HepG2 (cell line): ENCODE data around the gene C4orf17.

Source experiments
- CBFB ChIP-seq: sonication (generic); formaldehyde crosslinking; IDR thresholded peaks from 2 replicates; pipeline ENCODE4 v1.4.0; 2020; ENCODE audit warnings: missing genetic modification reagents
- CTCF ChIP-seq: sonication (generic); formaldehyde crosslinking; IDR thresholded peaks from 2 replicates; pipeline ENCODE4 v1.5.0; 2020; ENCODE audit warnings: mild to moderate bottlenecking, missing genetic modification reagents, moderate library complexity
- E2F5 ChIP-seq: sonication (generic); formaldehyde crosslinking; conservative IDR thresholded peaks from 2 replicates; pipeline ENCODE4 v1.4.0; 2020; ENCODE audit warnings: missing genetic modification reagents
- RAD21 ChIP-seq: fragments of 450-650 bp; formaldehyde crosslinking; IDR thresholded peaks from 2 replicates; pipeline ENCODE4 v1.5.0; 2020; ENCODE audit warnings: mild to moderate bottlenecking
- STAG1 ChIP-seq: sonication (generic); formaldehyde crosslinking; IDR thresholded peaks from 2 replicates; pipeline ENCODE4 v1.4.0; 2020; ENCODE audit warnings: missing genetic modification reagents
- ZFY ChIP-seq: sonication (generic); formaldehyde crosslinking; IDR thresholded peaks from 2 replicates; pipeline ENCODE4 v1.4.0; 2020; ENCODE audit warnings: missing genetic modification reagents
- ZGPAT ChIP-seq: IDR thresholded peaks from 2 replicates; pipeline ENCODE4 v1.6.1; 2016; ENCODE audit warnings: mild to moderate bottlenecking
- ZNF232 ChIP-seq: sonication (generic); formaldehyde crosslinking; IDR thresholded peaks from 2 replicates; pipeline ENCODE4 v1.4.0; 2020; ENCODE audit warnings: missing genetic modification reagents, borderline replicate concordance

- TF ChIP-seq E2F5 (CRISPR knock-in tag) (no peak), RAD21 (no peak), CBFB (no peak), ZFY (CRISPR knock-in tag) (no peak), ZNF232 (CRISPR knock-in tag) (no peak), CTCF (CRISPR knock-in tag) (no peak), STAG1 (CRISPR knock-in tag) (no peak), ZGPAT (CRISPR knock-in tag) (no peak)
Measured at GRCh38 chr4:99578714-99579113, 67.9 kb downstream of the C4orf17 start.
